Hepatocyte (in vitro differentiated cells): ENCODE results near the gene UCHL5.

Experiments
- EZH2 ChIP-seq: fragments of 200-600 bp; sonication (generic); IDR thresholded peaks from 2 replicates; pipeline ENCODE4 v1.6.1; 2016; ENCODE audit warnings: antibody characterized with exemption, mild to moderate bottlenecking, borderline replicate concordance
- TF ChIP-seq, protein P1 (sequence below): fragments of 200-600 bp; sonication (generic); IDR thresholded peaks from 2 replicates; pipeline ENCODE4 v1.5.1; 2016; ENCODE audit warnings: antibody characterized with exemption, mild to moderate bottlenecking; ENCODE audit not compliant: poor library complexity

DNA sequence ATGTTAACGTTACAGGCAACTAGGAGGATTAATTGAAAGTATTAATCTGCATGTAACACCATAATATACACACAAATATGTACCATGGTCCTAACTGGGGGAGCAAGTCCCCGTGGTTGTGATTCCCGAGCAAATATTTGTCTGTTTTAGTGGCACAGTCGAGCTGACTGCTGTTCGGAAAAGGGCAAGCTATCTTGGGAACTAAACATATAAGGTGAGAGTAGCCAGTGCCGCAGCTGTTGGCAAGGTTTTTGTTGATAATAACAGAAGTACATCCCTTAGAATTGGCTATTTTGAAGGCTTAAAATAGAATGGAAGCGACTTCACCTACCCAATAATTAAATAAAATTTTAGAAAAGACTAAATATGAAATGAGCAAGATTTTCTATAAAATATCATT is 45.5 kb downstream of the UCHL5 start:
- TF ChIP-seq, protein P1, sequence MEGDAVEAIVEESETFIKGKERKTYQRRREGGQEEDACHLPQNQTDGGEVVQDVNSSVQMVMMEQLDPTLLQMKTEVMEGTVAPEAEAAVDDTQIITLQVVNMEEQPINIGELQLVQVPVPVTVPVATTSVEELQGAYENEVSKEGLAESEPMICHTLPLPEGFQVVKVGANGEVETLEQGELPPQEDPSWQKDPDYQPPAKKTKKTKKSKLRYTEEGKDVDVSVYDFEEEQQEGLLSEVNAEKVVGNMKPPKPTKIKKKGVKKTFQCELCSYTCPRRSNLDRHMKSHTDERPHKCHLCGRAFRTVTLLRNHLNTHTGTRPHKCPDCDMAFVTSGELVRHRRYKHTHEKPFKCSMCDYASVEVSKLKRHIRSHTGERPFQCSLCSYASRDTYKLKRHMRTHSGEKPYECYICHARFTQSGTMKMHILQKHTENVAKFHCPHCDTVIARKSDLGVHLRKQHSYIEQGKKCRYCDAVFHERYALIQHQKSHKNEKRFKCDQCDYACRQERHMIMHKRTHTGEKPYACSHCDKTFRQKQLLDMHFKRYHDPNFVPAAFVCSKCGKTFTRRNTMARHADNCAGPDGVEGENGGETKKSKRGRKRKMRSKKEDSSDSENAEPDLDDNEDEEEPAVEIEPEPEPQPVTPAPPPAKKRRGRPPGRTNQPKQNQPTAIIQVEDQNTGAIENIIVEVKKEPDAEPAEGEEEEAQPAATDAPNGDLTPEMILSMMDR: no peak
- no peak for TF ChIP-seq EZH2
